ENCODE data around the gene TNFSF10. TPM values are rescaled to one million over a fixed set of nuclear protein-coding genes. Genes with fewer than 3 reads are reported as not detected.

TNFSF10 gene
- total RNA-seq, 1 experiment from 2014 or later = 21.4 TPM

DNA sequence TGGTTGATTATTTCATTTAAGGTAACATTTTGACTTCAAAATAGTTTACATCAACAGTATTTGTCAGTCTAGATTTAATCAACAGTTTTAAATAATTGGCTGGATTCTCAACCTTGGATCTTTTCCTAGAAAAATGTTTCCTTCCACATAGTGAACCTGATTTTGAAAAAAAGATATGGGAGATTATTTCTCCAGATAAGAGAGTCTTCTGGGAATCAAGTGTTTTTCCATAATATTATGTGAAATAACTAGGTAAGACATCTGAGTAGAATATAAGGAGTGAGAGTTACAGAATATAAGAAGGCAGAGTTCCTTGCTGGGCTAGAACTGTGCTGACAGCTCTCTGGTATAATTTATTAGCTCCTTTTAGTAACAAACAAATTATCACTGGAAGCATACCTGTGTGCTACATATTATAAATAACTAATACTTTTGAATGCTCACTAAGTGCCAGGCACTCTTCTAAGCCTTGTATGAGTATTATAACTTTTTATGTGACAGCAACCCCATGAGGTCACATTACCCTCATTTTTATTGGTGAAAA lies 18.8 kb upstream of the TNFSF10 start:
- 0 out of 2 replicates have a peak, but pooled peaks cover 6% of the 10 kb centered on the region for H3K9me3 ChIP-seq (ENCODE audit: insufficient read depth, low read depth)
- H3K9me2 ChIP-seq (ENCODE audit: insufficient read depth) = no peaks in the 10 kb centered on the region
- ChIA-PET CTCF (interaction anchor here (0.6 to 1.2 kb wide), 3 partner anchors 18 to 80 kb away, joined by 3 to 5 read pairs (median 3); no protein-coding TSS in a partner anchor), POLR2A (ENCODE audit: unreplicated experiment) (interaction anchor here (0.6 to 0.7 kb wide), 5 partner anchors 8 to 180 kb away, joined by 3 to 18 read pairs (median 4); no protein-coding TSS in a partner anchor)
- intact Hi-C loops (cut with micrococcal nuclease; ENCODE audit: unreplicated experiment) = loop anchor here (1.0 kb wide), 2 partner anchors 18 to 56 kb away; no protein-coding TSS in a partner anchor
- H3K36me3 ChIP-seq (ENCODE audit: low read depth) = no peaks in the 10 kb centered on the region
- no peak overlapping the region for H2AFZ ChIP-seq
- H3K4me2 ChIP-seq = peak overlapping the region; percentile 20
- H3F3A ChIP-seq (ENCODE audit: insufficient read depth, low read depth) = peaks cover 25% of the 10 kb centered on the region
- no peaks in the 10 kb centered on the region for H3K79me2 ChIP-seq (ENCODE audit: low read depth)
- TF ChIP-seq, protein P1, sequence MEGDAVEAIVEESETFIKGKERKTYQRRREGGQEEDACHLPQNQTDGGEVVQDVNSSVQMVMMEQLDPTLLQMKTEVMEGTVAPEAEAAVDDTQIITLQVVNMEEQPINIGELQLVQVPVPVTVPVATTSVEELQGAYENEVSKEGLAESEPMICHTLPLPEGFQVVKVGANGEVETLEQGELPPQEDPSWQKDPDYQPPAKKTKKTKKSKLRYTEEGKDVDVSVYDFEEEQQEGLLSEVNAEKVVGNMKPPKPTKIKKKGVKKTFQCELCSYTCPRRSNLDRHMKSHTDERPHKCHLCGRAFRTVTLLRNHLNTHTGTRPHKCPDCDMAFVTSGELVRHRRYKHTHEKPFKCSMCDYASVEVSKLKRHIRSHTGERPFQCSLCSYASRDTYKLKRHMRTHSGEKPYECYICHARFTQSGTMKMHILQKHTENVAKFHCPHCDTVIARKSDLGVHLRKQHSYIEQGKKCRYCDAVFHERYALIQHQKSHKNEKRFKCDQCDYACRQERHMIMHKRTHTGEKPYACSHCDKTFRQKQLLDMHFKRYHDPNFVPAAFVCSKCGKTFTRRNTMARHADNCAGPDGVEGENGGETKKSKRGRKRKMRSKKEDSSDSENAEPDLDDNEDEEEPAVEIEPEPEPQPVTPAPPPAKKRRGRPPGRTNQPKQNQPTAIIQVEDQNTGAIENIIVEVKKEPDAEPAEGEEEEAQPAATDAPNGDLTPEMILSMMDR (conservative IDR thresholded peaks at IDR 0.05) = no peak
- TF ChIP-seq EZH2 (IDR thresholded peaks at IDR 0.05; ENCODE audit: low read depth) = no peak
- no TSS peak for BruUV-seq (replicated peaks)
- no peaks in the 10 kb centered on the region for H4K20me1 ChIP-seq (ENCODE audit: insufficient read depth)
- peaks cover 47% of the 10 kb centered on the region for H3K4me1 ChIP-seq (replicated peaks; ENCODE audit: insufficient read depth)
- DNase-seq = no peak
- H3K27ac ChIP-seq = peak overlapping the region; percentile 74
- no peak overlapping the region for H3K4me3 ChIP-seq
- no peaks in the 10 kb centered on the region for H3K27me3 ChIP-seq (ENCODE audit: insufficient read depth, low read depth)

DNA sequence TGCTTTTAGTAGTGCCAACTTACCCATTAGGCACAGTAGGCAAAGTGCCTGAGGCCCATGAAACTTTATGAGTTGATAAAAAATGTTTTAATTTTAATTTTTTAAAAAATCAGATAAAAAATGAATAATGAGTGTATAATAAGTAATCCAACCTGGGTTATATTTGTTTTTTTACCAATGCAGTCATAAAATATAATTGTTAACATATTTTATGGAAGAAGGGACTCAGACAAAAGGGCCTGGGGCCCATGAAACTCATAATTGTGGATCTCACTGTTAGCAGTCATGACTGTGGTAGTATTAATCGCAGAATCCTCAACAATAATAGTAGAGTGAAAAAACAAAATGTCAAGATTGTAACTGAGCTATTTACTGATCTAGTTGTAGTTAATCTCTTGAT lies 16.8 kb upstream of the TNFSF10 start:
- Histone ChIP-seq H3K9me2 (ENCODE audit: insufficient read depth) (no peaks in the 10 kb centered on the region), H3K27ac (no peak overlapping the region), H3K79me2 (ENCODE audit: low read depth) (no peaks in the 10 kb centered on the region), H3K4me1 (replicated peaks; ENCODE audit: insufficient read depth) (peaks cover 41% of the 10 kb centered on the region), H3K4me2 (no peak overlapping the region), H4K20me1 (ENCODE audit: insufficient read depth) (no peaks in the 10 kb centered on the region), H3K4me3 (no peak overlapping the region), H3K9me3 (ENCODE audit: insufficient read depth, low read depth) (0 out of 2 replicates have a peak, but pooled peaks cover 6% of the 10 kb centered on the region), H2AFZ (no peak overlapping the region), H3K27me3 (ENCODE audit: insufficient read depth, low read depth) (no peaks in the 10 kb centered on the region), H3F3A (ENCODE audit: insufficient read depth, low read depth) (peaks cover 22% of the 10 kb centered on the region), H3K36me3 (ENCODE audit: low read depth) (no peaks in the 10 kb centered on the region)
- ChIA-PET POLR2A (ENCODE audit: unreplicated experiment) (no interaction called here), CTCF (no interaction called here)
- intact Hi-C loops (cut with micrococcal nuclease; ENCODE audit: unreplicated experiment) = no loop called here
- TF ChIP-seq, protein P1 (conservative IDR thresholded peaks at IDR 0.05) = no peak
- TF ChIP-seq EZH2 (IDR thresholded peaks at IDR 0.05; ENCODE audit: low read depth) = no peak
- BruUV-seq (replicated peaks) = no TSS peak
- DNase-seq = no peak

DNA sequence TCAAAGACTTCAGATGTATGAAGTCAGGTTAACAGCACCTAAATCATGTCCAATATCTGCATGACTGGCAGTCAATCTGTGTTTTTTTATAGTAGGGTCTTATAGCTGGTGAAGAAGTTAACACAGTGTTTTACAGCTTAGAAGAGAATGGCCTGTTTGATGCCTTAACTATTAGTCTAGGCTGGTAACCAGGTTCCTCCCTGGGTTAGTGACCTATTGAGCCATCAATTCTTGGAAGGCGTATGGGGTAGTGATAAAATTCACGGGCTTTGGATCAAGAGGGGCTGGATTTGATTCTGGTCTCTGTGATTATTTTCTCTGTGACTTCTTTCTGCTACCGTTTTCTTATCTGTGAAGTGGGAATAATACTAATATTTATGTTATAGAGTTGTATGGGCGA lies 16.0 kb upstream of the TNFSF10 start:
- Histone ChIP-seq H3K27me3 (ENCODE audit: insufficient read depth, low read depth) (no peaks in the 10 kb centered on the region), H3K9me3 (ENCODE audit: insufficient read depth, low read depth) (0 out of 2 replicates have a peak, but pooled peaks cover 6% of the 10 kb centered on the region), H3K4me2 (no peak overlapping the region), H3F3A (ENCODE audit: insufficient read depth, low read depth) (peaks cover 22% of the 10 kb centered on the region), H3K79me2 (ENCODE audit: low read depth) (no peaks in the 10 kb centered on the region), H3K9me2 (ENCODE audit: insufficient read depth) (no peaks in the 10 kb centered on the region), H3K4me1 (replicated peaks; ENCODE audit: insufficient read depth) (peaks cover 41% of the 10 kb centered on the region), H3K4me3 (no peak overlapping the region), H4K20me1 (ENCODE audit: insufficient read depth) (no peaks in the 10 kb centered on the region), H3K36me3 (ENCODE audit: low read depth) (no peaks in the 10 kb centered on the region), H3K27ac (no peak overlapping the region), H2AFZ (no peak overlapping the region)
- TF ChIP-seq, protein P1 (conservative IDR thresholded peaks at IDR 0.05) = no peak
- no peak for TF ChIP-seq EZH2 (IDR thresholded peaks at IDR 0.05; ENCODE audit: low read depth)
- BruUV-seq (replicated peaks) = no TSS peak
- no peak for DNase-seq
- ChIA-PET POLR2A (ENCODE audit: unreplicated experiment) (no interaction called here), CTCF (no interaction called here)
- intact Hi-C loops (cut with micrococcal nuclease; ENCODE audit: unreplicated experiment) = no loop called here
